Esophagus muscularis mucosa (tissue), 4 donors: Measurements from ENCODE around the gene CARMIL1.

Source experiments
- EP300 ChIP-seq: sonication (generic); formaldehyde crosslinking; IDR thresholded peaks from one replicate; pipeline ENCODE4 v1.6.1; 2017; ENCODE audit warnings: antibody characterized with exemption
- POLR2A ChIP-seq: fragments of 450-650 bp; IDR thresholded peaks from one replicate; pipeline ENCODE4 v1.6.1; 2017; ENCODE audit warnings: antibody characterized with exemption, moderate library complexity, mild to moderate bottlenecking, low read depth
- POLR2AphosphoS5 ChIP-seq, 2 donors: sonication (generic); formaldehyde crosslinking; IDR thresholded peaks; one replicate each; pipeline ENCODE4 v1.6.1; 2017; ENCODE audit warnings: antibody characterized with exemption in 2 of 2
- TF ChIP-seq, protein P1 (sequence below), 3 experiments: fragments of 200-600 bp in 2 of 3; fragments of 450-650 bp in 1 of 3; sonication (generic) in 2 of 3; IDR thresholded peaks; one replicate each; pipeline ENCODE4 v1.5.1; 2017 to 2019; ENCODE audit warnings: antibody characterized with exemption in 3 of 3, mild to moderate bottlenecking in 2 of 3, moderate library complexity in 1 of 3

DNA sequence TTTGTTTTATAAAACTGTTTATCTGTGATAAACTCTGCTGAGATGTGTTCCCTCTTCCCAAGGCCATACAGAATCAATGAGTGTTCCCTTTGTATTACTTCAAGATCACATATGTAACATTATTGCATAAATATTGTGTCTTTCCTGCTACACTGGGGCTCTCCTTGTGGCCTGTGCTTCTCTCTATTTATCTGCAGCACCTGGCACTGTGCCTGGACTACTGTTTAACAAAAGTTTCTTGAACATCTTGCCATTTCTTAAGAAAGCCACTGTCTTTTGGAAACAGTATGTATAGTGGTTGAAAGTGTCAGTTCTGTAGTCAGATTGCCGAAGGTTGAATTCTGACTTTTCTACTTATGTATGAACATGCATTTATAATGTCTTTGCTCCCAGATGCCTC lies 203.8 kb downstream of the CARMIL1 start:
- TF ChIP-seq, protein P1, sequence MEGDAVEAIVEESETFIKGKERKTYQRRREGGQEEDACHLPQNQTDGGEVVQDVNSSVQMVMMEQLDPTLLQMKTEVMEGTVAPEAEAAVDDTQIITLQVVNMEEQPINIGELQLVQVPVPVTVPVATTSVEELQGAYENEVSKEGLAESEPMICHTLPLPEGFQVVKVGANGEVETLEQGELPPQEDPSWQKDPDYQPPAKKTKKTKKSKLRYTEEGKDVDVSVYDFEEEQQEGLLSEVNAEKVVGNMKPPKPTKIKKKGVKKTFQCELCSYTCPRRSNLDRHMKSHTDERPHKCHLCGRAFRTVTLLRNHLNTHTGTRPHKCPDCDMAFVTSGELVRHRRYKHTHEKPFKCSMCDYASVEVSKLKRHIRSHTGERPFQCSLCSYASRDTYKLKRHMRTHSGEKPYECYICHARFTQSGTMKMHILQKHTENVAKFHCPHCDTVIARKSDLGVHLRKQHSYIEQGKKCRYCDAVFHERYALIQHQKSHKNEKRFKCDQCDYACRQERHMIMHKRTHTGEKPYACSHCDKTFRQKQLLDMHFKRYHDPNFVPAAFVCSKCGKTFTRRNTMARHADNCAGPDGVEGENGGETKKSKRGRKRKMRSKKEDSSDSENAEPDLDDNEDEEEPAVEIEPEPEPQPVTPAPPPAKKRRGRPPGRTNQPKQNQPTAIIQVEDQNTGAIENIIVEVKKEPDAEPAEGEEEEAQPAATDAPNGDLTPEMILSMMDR (IDR thresholded peaks at IDR 0.05) = no peak
- no peak for TF ChIP-seq EP300
- TF ChIP-seq POLR2A = no peak
- TF ChIP-seq POLR2AphosphoS5 (IDR thresholded peaks at IDR 0.05) = no peak
